Rectal smooth muscle tissue (tissue), 1 donor: ENCODE results near the gene ADAMTS14.

ENCODE experiments used
- H3K27ac ChIP-seq: one replicate; pipeline ENCODE4 v1.7.0; 2013; ENCODE audit warnings: low read depth, low read length, inconsistent platforms
- H3K27me3 ChIP-seq: one replicate; pipeline ENCODE4 v1.7.0; 2013; ENCODE audit warnings: low read length; ENCODE audit not compliant: control insufficient read depth, insufficient read depth
- H3K36me3 ChIP-seq: one replicate; pipeline ENCODE4 v1.7.0; 2013; ENCODE audit warnings: low read length; ENCODE audit not compliant: control insufficient read depth, insufficient read depth
- H3K4me1 ChIP-seq: one replicate; pipeline ENCODE4 v1.7.0; 2013; ENCODE audit warnings: low read length; ENCODE audit not compliant: control insufficient read depth, insufficient read depth
- H3K4me3 ChIP-seq: one replicate; pipeline ENCODE4 v1.7.0; 2013; ENCODE audit warnings: low read length
- H3K9ac ChIP-seq: one replicate; pipeline ENCODE4 v1.7.0; 2013; ENCODE audit warnings: low read length

ADAMTS14 gene

GRCh38 chr10:70692043-70692603 lies 19.8 kb downstream of the ADAMTS14 start:
- Histone ChIP-seq H3K9ac (no peak overlapping the region), H3K36me3 (no peaks in the 10 kb centered on the region), H3K27me3 (no peaks in the 10 kb centered on the region), H3K27ac (no peak overlapping the region), H3K4me1 (peaks cover 5% of the 10 kb centered on the region), H3K4me3 (no peak overlapping the region)

GRCh38 chr10:70693619-70694335 lies 21.5 kb downstream of the ADAMTS14 start:
- Histone ChIP-seq H3K9ac (no peak overlapping the region), H3K4me3 (no peak overlapping the region), H3K36me3 (no peaks in the 10 kb centered on the region), H3K4me1 (peaks cover 5% of the 10 kb centered on the region), H3K27me3 (no peaks in the 10 kb centered on the region), H3K27ac (no peak overlapping the region)

GRCh38 chr10:70694418-70695141 lies 22.3 kb downstream of the ADAMTS14 start:
- H3K9ac ChIP-seq = no peak overlapping the region
- H3K4me3 ChIP-seq = no peak overlapping the region
- no peaks in the 10 kb centered on the region for H3K27me3 ChIP-seq
- peaks cover 5% of the 10 kb centered on the region for H3K4me1 ChIP-seq
- no peaks in the 10 kb centered on the region for H3K36me3 ChIP-seq
- H3K27ac ChIP-seq = no peak overlapping the region

GRCh38 chr10:70695241-70696030 lies 23.1 kb downstream of the ADAMTS14 start:
- no peaks in the 10 kb centered on the region for H3K36me3 ChIP-seq
- H3K4me1 ChIP-seq = peaks cover 5% of the 10 kb centered on the region
- no peak overlapping the region for H3K27ac ChIP-seq
- no peaks in the 10 kb centered on the region for H3K27me3 ChIP-seq
- no peak overlapping the region for H3K9ac ChIP-seq
- no peak overlapping the region for H3K4me3 ChIP-seq

GRCh38 chr10:70698211-70698610 lies 25.9 kb downstream of the ADAMTS14 start:
- no peak overlapping the region for H3K4me3 ChIP-seq
- no peaks in the 10 kb centered on the region for H3K36me3 ChIP-seq

GRCh38 chr10:70699063-70699658 lies 26.9 kb downstream of the ADAMTS14 start:
- no peaks in the 10 kb centered on the region for H3K27me3 ChIP-seq
- no peak overlapping the region for H3K27ac ChIP-seq
- no peak overlapping the region for H3K9ac ChIP-seq
- H3K4me3 ChIP-seq = no peak overlapping the region
- H3K36me3 ChIP-seq = no peaks in the 10 kb centered on the region
- peaks cover 5% of the 10 kb centered on the region for H3K4me1 ChIP-seq

More at GRCh38 chr10:70698211-70698610, 25.9 kb downstream of the ADAMTS14 start:
- H3K27ac ChIP-seq = no peak overlapping the region
- no peak overlapping the region for H3K9ac ChIP-seq
- peaks cover 5% of the 10 kb centered on the region for H3K4me1 ChIP-seq
- no peaks in the 10 kb centered on the region for H3K27me3 ChIP-seq

- Histone ChIP-seq H3K36me3 (no peaks in the 10 kb centered on the region), H3K4me3 (no peak overlapping the region), H3K9ac (no peak overlapping the region), H3K4me1 (peaks cover 5% of the 10 kb centered on the region), H3K27ac (no peak overlapping the region), H3K27me3 (no peaks in the 10 kb centered on the region)
Measured at GRCh38 chr10:70699659-70700174, 27.4 kb downstream of the ADAMTS14 start.

GRCh38 chr10:70702190-70702763 lies 30.0 kb downstream of the ADAMTS14 start:
- H3K4me3 ChIP-seq = no peak overlapping the region
- no peaks in the 10 kb centered on the region for H3K4me1 ChIP-seq
- H3K36me3 ChIP-seq = no peaks in the 10 kb centered on the region
- H3K9ac ChIP-seq = no peak overlapping the region
- no peaks in the 10 kb centered on the region for H3K27me3 ChIP-seq
- no peak overlapping the region for H3K27ac ChIP-seq

GRCh38 chr10:70704211-70704610 lies 31.9 kb downstream of the ADAMTS14 start:
- Histone ChIP-seq H3K9ac (no peak overlapping the region), H3K4me3 (no peak overlapping the region), H3K27me3 (no peaks in the 10 kb centered on the region), H3K4me1 (no peaks in the 10 kb centered on the region), H3K36me3 (no peaks in the 10 kb centered on the region), H3K27ac (no peak overlapping the region)

GRCh38 chr10:70705121-70705861 lies 33.0 kb downstream of the ADAMTS14 start:
- no peaks in the 10 kb centered on the region for H3K4me1 ChIP-seq
- H3K27me3 ChIP-seq = no peaks in the 10 kb centered on the region
- no peak overlapping the region for H3K4me3 ChIP-seq
- no peaks in the 10 kb centered on the region for H3K36me3 ChIP-seq
- no peak overlapping the region for H3K9ac ChIP-seq
- H3K27ac ChIP-seq = no peak overlapping the region

GRCh38 chr10:70711177-70711576 lies 38.9 kb downstream of the ADAMTS14 start:
- Histone ChIP-seq H3K9ac (no peak overlapping the region), H3K4me3 (no peak overlapping the region), H3K4me1 (no peaks in the 10 kb centered on the region), H3K27me3 (no peaks in the 10 kb centered on the region), H3K27ac (no peak overlapping the region), H3K36me3 (no peaks in the 10 kb centered on the region)
